PC-3 (cell line): ENCODE results near the gene EIF4G3. TPM values are rescaled to one million over a fixed set of nuclear protein-coding genes. Genes with fewer than 3 reads are reported as not detected.
"Not testable (repeated sequence)": the region's sequence is repeated elsewhere in the genome, so short reads cannot be mapped to it uniquely, and the experiment has no call there.

Experiments
- ATAC-seq: fragments of 200-7000 bp; cut with Tn5 transposase; 2 replicates; pipeline ENCODE4 v1.9.1; 2020; ENCODE audit warnings: mild to moderate bottlenecking, moderate library complexity
- BruUV-seq: library from RNA; stranded (reverse); fragments of 400-500 nt; replicated peaks from 2 replicates; lab custom pipeline; 2021; lab: Mats Ljungman, UMichigan
- CTCF ChIA-PET: fragments of 300-600 bp; sonication (Branson Sonifier 250); formaldehyde crosslinking; loops from one replicate; lab custom pipeline; 2022; ENCODE audit warnings: antibody characterized with exemption; lab: Charles Lee
- POLR2A ChIA-PET: fragments of 300-600 bp; sonication (Branson Sonifier 250); formaldehyde crosslinking; loops from one replicate; lab custom pipeline; 2022; ENCODE audit warnings: antibody characterized with exemption; ENCODE audit not compliant: unreplicated experiment; lab: Charles Lee
- DNase-seq: peaks from one replicate; pipeline ENCODE4 v3.0.0-alpha.2; 2015
- H2AFZ ChIP-seq: fragments of 300-600 bp; sonication (generic); 2 replicates; pipeline ENCODE4 v1.6.0; 2016; ENCODE audit warnings: antibody characterized with exemption, low read length
- H3F3A ChIP-seq: fragments of 300-600 bp; sonication (generic); one replicate; pipeline ENCODE4 v1.6.0; 2017; ENCODE audit warnings: antibody characterized with exemption, low read length, control low read depth, mild to moderate bottlenecking; ENCODE audit not compliant: unreplicated experiment
- H3K27ac ChIP-seq: fragments of 300-600 bp; sonication (generic); 2 replicates; pipeline ENCODE4 v1.5.1; 2016; ENCODE audit warnings: mild to moderate bottlenecking, low read length
- H3K27me3 ChIP-seq: fragments of 300-600 bp; sonication (generic); 2 replicates; pipeline ENCODE4 v1.6.1; 2016; ENCODE audit warnings: low read length, mixed read lengths
- H3K36me3 ChIP-seq: fragments of 300-600 bp; sonication (generic); 2 replicates; pipeline ENCODE4 v1.6.1; 2016; ENCODE audit warnings: low read depth, mixed run types, low read length, mixed read lengths
- H3K4me1 ChIP-seq: fragments of 300-600 bp; sonication (generic); 2 replicates; pipeline ENCODE4 v1.5.1; 2016; ENCODE audit warnings: low read length; ENCODE audit not compliant: insufficient read depth
- H3K4me2 ChIP-seq: fragments of 300-600 bp; sonication (generic); 2 replicates; pipeline ENCODE4 v1.6.0; 2016; ENCODE audit warnings: low read length
- H3K4me3 ChIP-seq: fragments of 300-600 bp; sonication (generic); 2 replicates; pipeline ENCODE4 v1.5.1; 2016; ENCODE audit warnings: mild to moderate bottlenecking, low read length, mixed read lengths
- H3K79me2 ChIP-seq: fragments of 300-600 bp; sonication (generic); 2 replicates; pipeline ENCODE4 v1.6.1; 2017; ENCODE audit warnings: low read length, mixed read lengths
- H3K9ac ChIP-seq: fragments of 300-600 bp; sonication (generic); 2 replicates; pipeline ENCODE4 v1.6.0; 2016; ENCODE audit warnings: mild to moderate bottlenecking, low read length
- H3K9me2 ChIP-seq: fragments of 300-600 bp; sonication (generic); replicated peaks from 2 replicates; pipeline ENCODE4 v1.6.1; 2016; ENCODE audit warnings: mixed run types, low read length, mixed read lengths
- H3K9me3 ChIP-seq: fragments of 300-600 bp; sonication (generic); 2 replicates; pipeline ENCODE4 v1.6.1; 2016; ENCODE audit warnings: low read length, mixed read lengths
- H4K20me1 ChIP-seq: fragments of 300-600 bp; sonication (generic); 2 replicates; pipeline ENCODE4 v1.6.1; 2016; ENCODE audit warnings: low read length, mixed read lengths
- CTCF ChIP-seq: fragments of 300-600 bp; sonication (generic); conservative IDR thresholded peaks from 2 replicates; pipeline ENCODE4 v1.5.1; 2017; ENCODE audit warnings: antibody characterized with exemption, low read depth, mild to moderate bottlenecking, low read length
- EZH2 ChIP-seq: fragments of 300-600 bp; sonication (generic); IDR thresholded peaks from one replicate; pipeline ENCODE4 v1.6.1; 2017; ENCODE audit warnings: antibody characterized with exemption, mild to moderate bottlenecking, low read length; ENCODE audit not compliant: unreplicated experiment
- EZH2phosphoT487 ChIP-seq: fragments of 300-600 bp; sonication (generic); IDR thresholded peaks from 2 replicates; pipeline ENCODE4 v1.6.1; 2018; ENCODE audit warnings: mild to moderate bottlenecking, antibody characterized with exemption, low read length, borderline replicate concordance
- intact Hi-C: fragments of 100-400 bp; cut with micrococcal nuclease; formaldehyde crosslinking; loops from 2 replicates; pipeline ENCODE4 v1.9.0; 2023
- total RNA-seq: library from RNA; depleted of rRNA; stranded (reverse); fragments of >200 nt; gene quantifications from 2 replicates; pipeline ENCODE4 v1.2.3, GENCODE V29; 2014

Gene EIF4G3
- total RNA-seq, 1 experiment from 2014 or later, result 16.9 TPM

DNA sequence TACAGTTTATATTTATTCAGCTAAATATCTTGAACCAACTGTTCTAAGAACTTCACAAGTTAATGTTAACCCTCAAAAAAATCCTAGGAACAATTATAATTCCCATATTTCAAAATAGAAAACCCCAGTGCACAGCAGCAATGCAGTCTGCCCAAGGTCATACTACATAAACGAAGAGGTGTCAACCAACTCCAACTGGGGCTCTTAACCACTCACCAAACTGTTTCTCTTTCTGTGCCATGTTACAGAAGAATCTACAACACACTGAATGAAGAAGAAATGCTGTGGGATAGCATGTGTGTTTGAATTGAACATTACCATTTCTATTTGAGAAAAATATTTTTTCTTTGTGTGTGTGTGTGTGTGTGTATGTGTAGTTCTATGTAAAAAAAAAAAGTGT, 35.7 kb downstream of the EIF4G3 start:
- CTCF ChIA-PET, result no interaction called here
- intact Hi-C loops, result no loop called here
- no peaks in the 10 kb centered on the region for H4K20me1 ChIP-seq
- H3K4me1 ChIP-seq, result no peaks in the 10 kb centered on the region
- H3K4me2 ChIP-seq, result no peak overlapping the region
- POLR2A ChIA-PET, result no interaction called here
- no peaks in the 10 kb centered on the region for H3K27me3 ChIP-seq
- DNase-seq (no peak), ATAC-seq (no peak)
- no peaks in the 10 kb centered on the region for H3K9me3 ChIP-seq
- no peak overlapping the region for H2AFZ ChIP-seq
- H3K27ac ChIP-seq, result no peak overlapping the region
- no peaks in the 10 kb centered on the region for H3F3A ChIP-seq
- BruUV-seq, result no TSS peak
- no peaks in the 10 kb centered on the region for H3K36me3 ChIP-seq
- H3K9me2 ChIP-seq, result no peaks in the 10 kb centered on the region
- 0 out of 2 replicates have a peak, but pooled peaks cover 10% of the 10 kb centered on the region for H3K79me2 ChIP-seq
- no peak for TF ChIP-seq CTCF
- TF ChIP-seq EZH2, result no peak
- no peak for TF ChIP-seq EZH2phosphoT487
- H3K4me3 ChIP-seq, result no peak overlapping the region
- H3K9ac ChIP-seq, result no peak overlapping the region

- CTCF ChIA-PET, result no interaction called here
- TF ChIP-seq EZH2phosphoT487, result no peak
- POLR2A ChIA-PET, result no interaction called here
- H3K36me3 ChIP-seq, result no peaks in the 10 kb centered on the region
- no peaks in the 10 kb centered on the region for H3K4me1 ChIP-seq
- no peak for ATAC-seq
- no peak overlapping the region for H3K9ac ChIP-seq
- H4K20me1 ChIP-seq, result no peaks in the 10 kb centered on the region
- no peak for DNase-seq
- H3K27ac ChIP-seq, result no peak overlapping the region
- no peaks in the 10 kb centered on the region for H3K9me3 ChIP-seq
- H2AFZ ChIP-seq, result no peak overlapping the region
- H3K4me3 ChIP-seq, result no peak overlapping the region
- no peaks in the 10 kb centered on the region for H3F3A ChIP-seq
- no TSS peak for BruUV-seq
- H3K79me2 ChIP-seq, result 0 out of 2 replicates have a peak, but pooled peaks cover 10% of the 10 kb centered on the region
- no peaks in the 10 kb centered on the region for H3K27me3 ChIP-seq
- intact Hi-C loops, result no loop called here
- no peaks in the 10 kb centered on the region for H3K9me2 ChIP-seq
- H3K4me2 ChIP-seq, result no peak overlapping the region
Measured at GRCh38 chr1:21139601-21140000, 37.1 kb downstream of the EIF4G3 start.

- H3K4me2 ChIP-seq, H3K9me3 ChIP-seq, H3F3A ChIP-seq, H3K79me2 ChIP-seq, intact Hi-C loops, H3K4me3 ChIP-seq, H3K27ac ChIP-seq, H3K9me2 ChIP-seq, H3K4me1 ChIP-seq, CTCF ChIA-PET, H3K9ac ChIP-seq, H2AFZ ChIP-seq, H3K36me3 ChIP-seq, H4K20me1 ChIP-seq, DNase-seq, ATAC-seq, BruUV-seq, H3K27me3 ChIP-seq: not testable (repeated sequence)
- POLR2A ChIA-PET, result interaction anchor here (0.6 kb wide), 1 partner anchor 175 kb away, joined by 9 read pairs; no protein-coding TSS in a partner anchor
Measured at GRCh38 chr1:21136344-21136743, 40.4 kb downstream of the EIF4G3 start.

DNA sequence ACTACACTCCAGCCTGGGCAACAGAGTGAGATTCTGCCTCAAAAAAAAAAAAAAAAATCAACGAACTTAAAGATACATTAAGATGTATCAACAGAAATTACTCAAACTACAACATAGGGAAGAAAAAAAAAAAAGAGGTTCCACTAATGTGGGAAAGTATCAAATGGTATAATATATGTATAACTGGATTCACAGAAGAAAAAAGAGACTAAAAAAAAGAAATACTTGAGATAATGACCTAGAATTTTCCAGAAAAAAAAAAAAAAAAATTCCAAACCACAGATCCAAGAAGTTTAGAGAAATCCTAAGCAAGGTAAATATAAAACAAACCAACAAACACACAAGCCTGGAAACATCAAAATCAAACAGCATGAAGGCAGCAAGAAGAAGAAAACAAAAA, 45.5 kb downstream of the EIF4G3 start:
- Histone ChIP-seq H4K20me1 (no peaks in the 10 kb centered on the region), H3K27me3 (no peaks in the 10 kb centered on the region), H3K4me2 (no peak overlapping the region), H3K9me2 (no peaks in the 10 kb centered on the region), H3K9me3 (no peaks in the 10 kb centered on the region), H3K4me1 (no peaks in the 10 kb centered on the region), H2AFZ (no peak overlapping the region), H3K79me2 (no peaks in the 10 kb centered on the region), H3K27ac (no peak overlapping the region), H3K4me3 (no peak overlapping the region), H3F3A (no peaks in the 10 kb centered on the region), H3K9ac (no peak overlapping the region), H3K36me3 (no peaks in the 10 kb centered on the region)
- no peak for TF ChIP-seq CTCF
- TF ChIP-seq EZH2phosphoT487, result no peak
- no TSS peak for BruUV-seq
- ATAC-seq, result no peak
- DNase-seq, result no peak
- POLR2A ChIA-PET, result no interaction called here
- intact Hi-C loops, result no loop called here
- CTCF ChIA-PET, result no interaction called here
